8988T (cell line): ENCODE measurements around the gene TEX36.
"Not testable (repeated sequence)": the region's sequence is repeated elsewhere in the genome, so short reads cannot be mapped to it uniquely, and the experiment has no call there.

ENCODE experiments used
- DNase-seq: peaks from one replicate; pipeline ENCODE4 v3.0.0; 2011

TEX36 gene

GRCh38 chr10:125691160-125691981, 8.4 kb upstream of the TEX36 start:
- DNase-seq = no peak

- no peak for DNase-seq
Observed at GRCh38 chr10:125689955-125690569, 7.1 kb upstream of the TEX36 start.

GRCh38 chr10:125687507-125688185, 4.7 kb upstream of the TEX36 start:
- no peak for DNase-seq

- no peak for DNase-seq
Observed at GRCh38 chr10:125684581-125684980, 1.6 kb upstream of the TEX36 start.

GRCh38 chr10:125683821-125684220, 858 bp upstream of the TEX36 start:
- no peak for DNase-seq

GRCh38 chr10:125679436-125679835, 3.5 kb downstream of the TEX36 start:
- DNase-seq = no peak

GRCh38 chr10:125672884-125673283, 10.1 kb downstream of the TEX36 start:
- no peak for DNase-seq

- no peak for DNase-seq
Observed at GRCh38 chr10:125662584-125662983, 20.4 kb downstream of the TEX36 start.

GRCh38 chr10:125661941-125662515, 20.9 kb downstream of the TEX36 start:
- no peak for DNase-seq

- no peak for DNase-seq
Observed at GRCh38 chr10:125661431-125661940, 21.5 kb downstream of the TEX36 start.

GRCh38 chr10:125659071-125659470, 23.9 kb downstream of the TEX36 start:
- no peak for DNase-seq

- DNase-seq = no peak
Observed at GRCh38 chr10:125656523-125656922, 26.4 kb downstream of the TEX36 start.

- DNase-seq = not testable (repeated sequence)
Observed at GRCh38 chr10:125653113-125653512, 29.9 kb downstream of the TEX36 start.

GRCh38 chr10:125646311-125646710, 36.7 kb downstream of the TEX36 start:
- no peak for DNase-seq

- DNase-seq = no peak
Observed at GRCh38 chr10:125641398-125641797, 41.6 kb downstream of the TEX36 start.

GRCh38 chr10:125640653-125641052, 42.3 kb downstream of the TEX36 start:
- DNase-seq = no peak

GRCh38 chr10:125639846-125640245, 43.1 kb downstream of the TEX36 start:
- DNase-seq = no peak

- DNase-seq = no peak
Observed at GRCh38 chr10:125638555-125638954, 44.4 kb downstream of the TEX36 start.

- no peak for DNase-seq
Observed at GRCh38 chr10:125637496-125637895, 45.5 kb downstream of the TEX36 start.

- no peak for DNase-seq
Observed at GRCh38 chr10:125634606-125635005, 48.4 kb downstream of the TEX36 start.

- DNase-seq = no peak
Observed at GRCh38 chr10:125633517-125633999, 49.4 kb downstream of the TEX36 start.

GRCh38 chr10:125631806-125632205, 51.2 kb downstream of the TEX36 start:
- DNase-seq = no peak

- DNase-seq = no peak
Observed at GRCh38 chr10:125629758-125630376, 53.1 kb downstream of the TEX36 start.
